SK-N-SH (cell line): ENCODE data around the gene JAZF1. TPM values are rescaled to one million over a fixed set of nuclear protein-coding genes. Genes with fewer than 3 reads are reported as not detected.
A peak's percentile ranks its signal among the peaks of the same experiment; 100 is the strongest.

ENCODE experiments used
- CTCF ChIA-PET: fragments of 300-600, 350-600 bp; formaldehyde crosslinking; extraction: SDS; loops from one replicate; lab custom pipeline; 2021; lab: Yijun Ruan, JAX
- POLR2A ChIA-PET: fragments of 350-600 bp; sonication (Branson Sonifier 250); formaldehyde crosslinking; extraction: SDS; loops from one replicate; lab custom pipeline; 2020; ENCODE audit warnings: antibody characterized with exemption, inconsistent platforms; lab: Yijun Ruan, JAX
- DNase-seq: peaks from one replicate; pipeline ENCODE4 v3.0.0; 2012
- H2AFZ ChIP-seq: fragments of 200-600 bp; sonication (generic); 2 replicates; pipeline ENCODE4 v1.8.1; 2016; ENCODE audit warnings: antibody characterized with exemption, mild to moderate bottlenecking, low read depth
- H3F3A ChIP-seq: fragments of 200-600 bp; sonication (generic); replicated peaks from 2 replicates; pipeline ENCODE3; 2016; ENCODE audit warnings: antibody characterized with exemption, mild to moderate bottlenecking; ENCODE audit not compliant: insufficient read depth
- H3K27ac ChIP-seq, 2 experiments: fragments of 200-500 bp in 1 of 2; fragments of 200-600 bp in 1 of 2; sonication (Bioruptor generic) in 1 of 2; sonication (generic), shearing (Covaris generic) in 1 of 2; 2 replicates each; pipeline versions ENCODE4 v1.5.1 to v1.6.1; 2014 to 2016; ENCODE audit warnings: low read depth in 2 of 2, inconsistent platforms in 1 of 2, low read length in 1 of 2, mild to moderate bottlenecking in 1 of 2, mixed read lengths in 1 of 2
- H3K27me3 ChIP-seq: fragments of 200-600 bp; sonication (generic), shearing (Covaris generic); 2 replicates; pipeline ENCODE4 v1.6.1; 2016; ENCODE audit warnings: mixed run types; ENCODE audit not compliant: insufficient read depth
- H3K36me3 ChIP-seq, 2 experiments: fragments of 200-500 bp in 1 of 2; fragments of 200-600 bp in 1 of 2; sonication (Bioruptor generic) in 1 of 2; sonication (generic) in 1 of 2; replicated peaks in 1 of 2; 2 replicates each; pipeline versions ENCODE3 to v1.5.1; 2014 to 2016; ENCODE audit warnings: low read length in 1 of 2, mild to moderate bottlenecking in 1 of 2; ENCODE audit not compliant: insufficient read depth in 2 of 2, control insufficient read depth in 1 of 2
- H3K4me1 ChIP-seq, 2 experiments: fragments of 200-500 bp in 1 of 2; fragments of 200-600 bp in 1 of 2; sonication (Bioruptor generic) in 1 of 2; sonication (generic), shearing (Covaris generic) in 1 of 2; 2 replicates each; pipeline versions ENCODE4 v1.5.1 to v1.6.1; 2014 to 2016; ENCODE audit warnings: low read depth in 1 of 2, low read length in 1 of 2, mixed run types in 1 of 2; ENCODE audit not compliant: insufficient read depth in 2 of 2, control insufficient read depth in 1 of 2
- H3K4me2 ChIP-seq: fragments of 200-600 bp; sonication (generic), shearing (Covaris generic); 2 replicates; pipeline ENCODE4 v1.6.1; 2017; ENCODE audit warnings: mixed run types
- H3K4me3 ChIP-seq, 2 experiments: fragments of 200-500 bp in 1 of 2; fragments of 200-600 bp in 1 of 2; sonication (Bioruptor generic) in 1 of 2; sonication (generic), shearing (Covaris generic) in 1 of 2; 2 replicates each; pipeline versions ENCODE4 v1.5.1 to v1.8.1; 2014 to 2016; ENCODE audit warnings: low read depth in 2 of 2, inconsistent platforms in 1 of 2, low read length in 1 of 2, mild to moderate bottlenecking in 1 of 2, mixed read lengths in 1 of 2, moderate library complexity in 1 of 2
- H3K79me2 ChIP-seq: fragments of 200-600 bp; sonication (generic); 2 replicates; pipeline ENCODE4 v1.8.1; 2017; ENCODE audit warnings: mild to moderate bottlenecking; ENCODE audit not compliant: insufficient read depth
- H3K9ac ChIP-seq: fragments of 200-600 bp; sonication (generic); 2 replicates; pipeline ENCODE4 v1.6.1; 2017; ENCODE audit warnings: mixed run types
- H3K9me2 ChIP-seq: fragments of 200-600 bp; sonication (generic); 2 replicates; pipeline ENCODE4 v1.6.1; 2017; ENCODE audit warnings: mixed run types
- H3K9me3 ChIP-seq: fragments of 200-600 bp; sonication (generic); 2 replicates; pipeline ENCODE4 v1.6.1; 2017; ENCODE audit warnings: mixed run types, mild to moderate bottlenecking, moderate library complexity
- H4K20me1 ChIP-seq: fragments of 200-600 bp; sonication (generic); 2 replicates; pipeline ENCODE4 v1.6.1; 2017; ENCODE audit warnings: mild to moderate bottlenecking, mixed run types; ENCODE audit not compliant: insufficient read depth
- EP300 ChIP-seq, 2 experiments: IDR thresholded peaks; 2 replicates each; pipeline versions ENCODE4 v1.4.0 to v1.6.1; 2012; ENCODE audit warnings: borderline replicate concordance in 1 of 2, low read depth in 1 of 2, low read length in 1 of 2
- EZH2phosphoT487 ChIP-seq: fragments of 200-600 bp; sonication (generic); IDR thresholded peaks from 2 replicates; pipeline ENCODE4 v1.6.1; 2017; ENCODE audit warnings: low read depth, mixed run types, mild to moderate bottlenecking, antibody characterized with exemption, moderate library complexity, borderline replicate concordance
- MXI1 ChIP-seq: IDR thresholded peaks from 2 replicates; pipeline ENCODE4 v1.6.1; 2012; ENCODE audit warnings: mild to moderate bottlenecking, low read depth, low read length, improper control_type of control experiment
- POLR2AphosphoS5 ChIP-seq: IDR thresholded peaks from 2 replicates; pipeline ENCODE4 v1.6.1; 2012; ENCODE audit warnings: low read depth, low read length
- RXRA ChIP-seq: IDR thresholded peaks from 2 replicates; pipeline ENCODE4 v1.4.0; 2012; ENCODE audit warnings: low read depth, mild to moderate bottlenecking, borderline replicate concordance
- SMC3 ChIP-seq: IDR thresholded peaks from 2 replicates; pipeline ENCODE4 v1.6.1; 2012; ENCODE audit warnings: low read depth, low read length, improper control_type of control experiment
- TAF1 ChIP-seq: IDR thresholded peaks from 2 replicates; pipeline ENCODE4 v1.6.1; 2012; ENCODE audit warnings: low read depth, mild to moderate bottlenecking, low read length, moderate library complexity, borderline replicate concordance
- TCF12 ChIP-seq: IDR thresholded peaks from 2 replicates; pipeline ENCODE4 v1.4.0; 2012
- WGBS: methylation state at CpG from one replicate; pipeline ENCODE4 v1.1.6; 2017; ENCODE audit warnings: low lambda C conversion rate; 5-methylcytosine and 5-hydroxymethylcytosine counted together
- polyA plus RNA-seq, 3 experiments: library from polyadenylated mRNA; depleted of rRNA; stranded (reverse); fragments of >200 nt; gene quantifications; 2 replicates each; pipeline ENCODE4 v1.2.3, GENCODE V29; 2012
- TF ChIP-seq, protein P1 (sequence below): IDR thresholded peaks from 2 replicates; pipeline ENCODE4; 2012
- TF ChIP-seq, protein P2 (sequence below): fragments of 150-350 bp; IDR thresholded peaks from 2 replicates; pipeline ENCODE4 v1.6.1; 2016; ENCODE audit warnings: mild to moderate bottlenecking, low read depth, low read length
- TF ChIP-seq, protein P3 (sequence below): IDR thresholded peaks from 2 replicates; pipeline ENCODE4 v1.6.1; 2012; ENCODE audit warnings: mild to moderate bottlenecking, low read depth, low read length, moderate library complexity

JAZF1 gene
- polyA plus RNA-seq, 1 of the 3 experiments (the other 2 are of a cell fraction), result 1.7 TPM

DNA sequence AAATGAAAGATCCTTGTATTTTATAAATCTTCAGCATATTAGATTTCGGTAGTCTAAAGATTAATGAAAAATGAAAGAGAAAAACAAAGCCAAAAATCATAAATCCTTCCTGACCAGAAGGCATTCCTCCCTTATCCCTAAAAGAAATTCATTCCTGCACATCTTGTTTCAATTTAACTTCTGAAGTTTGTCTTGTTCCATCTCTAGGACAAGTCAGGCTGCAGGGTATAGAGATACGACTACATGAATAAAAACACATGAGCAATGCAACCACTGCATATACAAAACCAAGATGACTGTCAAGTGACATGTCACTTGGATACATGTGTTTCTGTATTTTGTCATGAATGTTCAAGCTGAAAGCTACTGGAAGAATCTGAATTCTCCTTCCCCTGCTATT, 214.9 kb downstream of the JAZF1 start:
- DNase-seq, result no peak
- 38% methylated on average over 2 of the region's 2 CpGs for WGBS
- Histone ChIP-seq H3F3A (no peaks in the 10 kb centered on the region), H3K27ac (peak overlapping the region in 1 of 2 experiments; percentile 40; a peak in 1 of 4 replicates), H3K79me2 (no peaks in the 10 kb centered on the region), H3K9me3 (no peaks in the 10 kb centered on the region), H3K27me3 (no peaks in the 10 kb centered on the region), H3K9ac (no peak overlapping the region), H2AFZ (no peak overlapping the region), H3K4me3 (no peak overlapping the region), H3K4me1 (peaks cover 0 to 14% of the 10 kb centered on the region in 2 experiments; a peak in 2 of 4 replicates), H4K20me1 (no peaks in the 10 kb centered on the region), H3K4me2 (no peak overlapping the region; the same call in 1 of the 2 replicates), H3K9me2 (no peaks in the 10 kb centered on the region), H3K36me3 (no peaks in the 10 kb centered on the region)
- TF ChIP-seq, protein P1, sequence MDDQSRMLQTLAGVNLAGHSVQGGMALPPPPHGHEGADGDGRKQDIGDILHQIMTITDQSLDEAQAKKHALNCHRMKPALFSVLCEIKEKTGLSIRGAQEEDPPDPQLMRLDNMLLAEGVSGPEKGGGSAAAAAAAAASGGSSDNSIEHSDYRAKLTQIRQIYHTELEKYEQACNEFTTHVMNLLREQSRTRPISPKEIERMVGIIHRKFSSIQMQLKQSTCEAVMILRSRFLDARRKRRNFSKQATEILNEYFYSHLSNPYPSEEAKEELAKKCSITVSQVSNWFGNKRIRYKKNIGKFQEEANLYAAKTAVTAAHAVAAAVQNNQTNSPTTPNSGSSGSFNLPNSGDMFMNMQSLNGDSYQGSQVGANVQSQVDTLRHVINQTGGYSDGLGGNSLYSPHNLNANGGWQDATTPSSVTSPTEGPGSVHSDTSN, result peak; percentile 25; the same call in 1 of the 2 replicates
- TF ChIP-seq TCF12 (peak; percentile 76), MXI1 (peak; percentile 36; the same call in 1 of the 2 replicates), EP300 (IDR thresholded peaks at IDR 0.05; ENCODE audit: borderline replicate concordance in 1 of 2, low read depth in 1 of 2, low read length in 1 of 2) (no peak)
- POLR2A ChIA-PET, result no interaction called here
- CTCF ChIA-PET, result no interaction called here

DNA sequence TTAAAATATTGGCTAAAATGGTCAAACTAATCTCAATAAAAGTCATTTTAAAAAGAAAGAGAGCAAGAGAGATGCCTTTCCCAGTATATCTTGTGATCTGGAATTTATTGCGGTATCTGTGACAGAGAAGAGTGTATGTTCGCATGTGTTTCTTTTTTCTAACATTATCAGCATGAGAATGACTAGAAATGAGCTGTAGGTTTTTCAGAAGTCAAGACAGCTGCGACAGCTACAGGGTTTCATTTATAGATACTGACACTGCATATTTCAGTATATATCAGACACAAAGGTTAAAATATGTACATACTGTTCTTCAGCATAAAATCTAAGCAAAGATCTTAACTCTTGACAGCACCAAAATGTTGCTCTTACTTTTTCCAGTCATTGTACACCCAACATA, 215.8 kb downstream of the JAZF1 start:
- Histone ChIP-seq H3K4me1 (peaks cover 0 to 14% of the 10 kb centered on the region in 2 experiments; a peak in 2 of 4 replicates), H3K4me3 (no peak overlapping the region), H3K27ac (no peak overlapping the region; a peak in 1 of 4 replicates), H3K9me3 (no peaks in the 10 kb centered on the region), H3K27me3 (no peaks in the 10 kb centered on the region), H3K36me3 (no peaks in the 10 kb centered on the region), H4K20me1 (no peaks in the 10 kb centered on the region), H3K9ac (no peak overlapping the region), H3K79me2 (no peaks in the 10 kb centered on the region), H2AFZ (no peak overlapping the region), H3K9me2 (no peaks in the 10 kb centered on the region), H3K4me2 (no peak overlapping the region), H3F3A (no peaks in the 10 kb centered on the region)
- WGBS, result 82% methylated on average over 3 of the region's 3 CpGs
- DNase-seq, result no peak
- TF ChIP-seq, protein P2, sequence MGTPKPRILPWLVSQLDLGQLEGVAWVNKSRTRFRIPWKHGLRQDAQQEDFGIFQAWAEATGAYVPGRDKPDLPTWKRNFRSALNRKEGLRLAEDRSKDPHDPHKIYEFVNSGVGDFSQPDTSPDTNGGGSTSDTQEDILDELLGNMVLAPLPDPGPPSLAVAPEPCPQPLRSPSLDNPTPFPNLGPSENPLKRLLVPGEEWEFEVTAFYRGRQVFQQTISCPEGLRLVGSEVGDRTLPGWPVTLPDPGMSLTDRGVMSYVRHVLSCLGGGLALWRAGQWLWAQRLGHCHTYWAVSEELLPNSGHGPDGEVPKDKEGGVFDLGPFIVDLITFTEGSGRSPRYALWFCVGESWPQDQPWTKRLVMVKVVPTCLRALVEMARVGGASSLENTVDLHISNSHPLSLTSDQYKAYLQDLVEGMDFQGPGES, result no peak
- TF ChIP-seq, protein P3, sequence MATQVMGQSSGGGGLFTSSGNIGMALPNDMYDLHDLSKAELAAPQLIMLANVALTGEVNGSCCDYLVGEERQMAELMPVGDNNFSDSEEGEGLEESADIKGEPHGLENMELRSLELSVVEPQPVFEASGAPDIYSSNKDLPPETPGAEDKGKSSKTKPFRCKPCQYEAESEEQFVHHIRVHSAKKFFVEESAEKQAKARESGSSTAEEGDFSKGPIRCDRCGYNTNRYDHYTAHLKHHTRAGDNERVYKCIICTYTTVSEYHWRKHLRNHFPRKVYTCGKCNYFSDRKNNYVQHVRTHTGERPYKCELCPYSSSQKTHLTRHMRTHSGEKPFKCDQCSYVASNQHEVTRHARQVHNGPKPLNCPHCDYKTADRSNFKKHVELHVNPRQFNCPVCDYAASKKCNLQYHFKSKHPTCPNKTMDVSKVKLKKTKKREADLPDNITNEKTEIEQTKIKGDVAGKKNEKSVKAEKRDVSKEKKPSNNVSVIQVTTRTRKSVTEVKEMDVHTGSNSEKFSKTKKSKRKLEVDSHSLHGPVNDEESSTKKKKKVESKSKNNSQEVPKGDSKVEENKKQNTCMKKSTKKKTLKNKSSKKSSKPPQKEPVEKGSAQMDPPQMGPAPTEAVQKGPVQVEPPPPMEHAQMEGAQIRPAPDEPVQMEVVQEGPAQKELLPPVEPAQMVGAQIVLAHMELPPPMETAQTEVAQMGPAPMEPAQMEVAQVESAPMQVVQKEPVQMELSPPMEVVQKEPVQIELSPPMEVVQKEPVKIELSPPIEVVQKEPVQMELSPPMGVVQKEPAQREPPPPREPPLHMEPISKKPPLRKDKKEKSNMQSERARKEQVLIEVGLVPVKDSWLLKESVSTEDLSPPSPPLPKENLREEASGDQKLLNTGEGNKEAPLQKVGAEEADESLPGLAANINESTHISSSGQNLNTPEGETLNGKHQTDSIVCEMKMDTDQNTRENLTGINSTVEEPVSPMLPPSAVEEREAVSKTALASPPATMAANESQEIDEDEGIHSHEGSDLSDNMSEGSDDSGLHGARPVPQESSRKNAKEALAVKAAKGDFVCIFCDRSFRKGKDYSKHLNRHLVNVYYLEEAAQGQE, result no peak
- TF ChIP-seq SMC3, result no peak
- no peak for TF ChIP-seq TAF1
- no peak for TF ChIP-seq POLR2AphosphoS5
- TF ChIP-seq RXRA, result no peak
- TF ChIP-seq MXI1, result no peak
- no peak for TF ChIP-seq EZH2phosphoT487
- ChIA-PET CTCF (no interaction called here), POLR2A (no interaction called here)
